NCI-H748 (cell line): Measurements from ENCODE around the gene SLCO4C1.
"Not testable (repeated sequence)": the region's sequence is repeated elsewhere in the genome, so short reads cannot be mapped to it uniquely, and the experiment has no call there.

Experiments
- DNase-seq: peaks from one replicate; lab custom pipeline; 2025; ENCODE audit not compliant: unreplicated experiment; lab: John Stamatoyannopoulos, UW

SLCO4C1 gene

GRCh38 chr5:102296178-102296817 lies at the start of gene SLCO4C1:
SLCO4C1 (minus strand) TSS chr5:102296284; CDS start chr5:102296262, 22 bp downstream.
- DNase-seq = peak; percentile 96

- peak; percentile 81 for DNase-seq
These were observed 45.7 kb upstream of the SLCO4C1 start for GRCh38 chr5:102341681-102342288.

- no peak for DNase-seq
These were observed 28.6 kb upstream of the SLCO4C1 start for GRCh38 chr5:102324714-102325113.

GRCh38 chr5:102318801-102319200 lies 22.7 kb upstream of the SLCO4C1 start:
- DNase-seq = not testable (repeated sequence)

- peak; percentile 13 for DNase-seq
These were observed 18.2 kb upstream of the SLCO4C1 start for GRCh38 chr5:102314328-102314727.

- DNase-seq = no peak
These were observed 17.8 kb upstream of the SLCO4C1 start for GRCh38 chr5:102313912-102314311.

- DNase-seq = no peak
These were observed 16.7 kb upstream of the SLCO4C1 start for GRCh38 chr5:102312586-102313370.

- no peak for DNase-seq
These were observed 13.5 kb upstream of the SLCO4C1 start for GRCh38 chr5:102309586-102309985.

- DNase-seq = no peak
These were observed 11.1 kb upstream of the SLCO4C1 start for GRCh38 chr5:102307232-102307631.

- no peak for DNase-seq
These were observed 10.0 kb upstream of the SLCO4C1 start for GRCh38 chr5:102306121-102306520.

- DNase-seq = peak; percentile 61
These were observed 428 bp downstream of the SLCO4C1 start for GRCh38 chr5:102295534-102296177.

GRCh38 chr5:102294886-102295395 lies 1.1 kb downstream of the SLCO4C1 start:
- no peak for DNase-seq

- DNase-seq = no peak
These were observed 6.1 kb downstream of the SLCO4C1 start for GRCh38 chr5:102290004-102290403.

- no peak for DNase-seq
These were observed 6.7 kb downstream of the SLCO4C1 start for GRCh38 chr5:102289251-102289899.

GRCh38 chr5:102288630-102289029 lies 7.5 kb downstream of the SLCO4C1 start:
- DNase-seq = no peak

GRCh38 chr5:102286476-102286875 lies 9.6 kb downstream of the SLCO4C1 start:
- DNase-seq = no peak

GRCh38 chr5:102283102-102283797 lies 12.8 kb downstream of the SLCO4C1 start:
- DNase-seq = no peak

- DNase-seq = no peak
These were observed 16.4 kb downstream of the SLCO4C1 start for GRCh38 chr5:102279711-102280110.

- DNase-seq = no peak
These were observed 17.9 kb downstream of the SLCO4C1 start for GRCh38 chr5:102278231-102278630.

- no peak for DNase-seq
These were observed 18.9 kb downstream of the SLCO4C1 start for GRCh38 chr5:102277144-102277543.
